Aorta (tissue), 5 donors: Measurements from ENCODE around the gene SF3B5. TPM values are rescaled to one million over a fixed set of nuclear protein-coding genes. Genes with fewer than 3 reads are reported as not detected.
A peak's percentile ranks its signal among the peaks of the same experiment; 100 is the strongest.

Source experiments
- ATAC-seq: fragments of 200-7000 bp; cut with Tn5 transposase; one replicate; pipeline ENCODE4 v1.9.1; 2022; ENCODE audit warnings: moderate library complexity; ENCODE audit not compliant: low FRiP score
- DNase-seq, 2 donors: peaks; one replicate each; pipeline ENCODE4 v3.0.0-alpha.2; 2020
- H3K27ac ChIP-seq, 2 donors: one replicate each; pipeline ENCODE4 v1.5.1; 2013; ENCODE audit warnings: low read length in 2 of 2, mild to moderate bottlenecking in 2 of 2, moderate library complexity in 2 of 2, control low read depth in 1 of 2, inconsistent platforms in 1 of 2, low read depth in 1 of 2
- H3K27me3 ChIP-seq, 2 donors: one replicate each; pipeline ENCODE4 v1.6.1; 2013; ENCODE audit warnings: control low read depth in 1 of 2, low read length in 1 of 2, mild to moderate bottlenecking in 1 of 2, moderate library complexity in 1 of 2; ENCODE audit not compliant: insufficient read depth in 2 of 2, control insufficient read depth in 1 of 2
- H3K36me3 ChIP-seq, 2 donors: one replicate each; pipeline ENCODE4 v1.6.1; 2013; ENCODE audit warnings: control low read depth in 1 of 2, low read length in 1 of 2, mild to moderate bottlenecking in 1 of 2; ENCODE audit not compliant: insufficient read depth in 2 of 2, control insufficient read depth in 1 of 2
- H3K4me1 ChIP-seq, 2 donors: one replicate each; pipeline ENCODE4 v1.6.1; 2013; ENCODE audit warnings: low read length in 2 of 2, control low read depth in 1 of 2, mild to moderate bottlenecking in 1 of 2, moderate library complexity in 1 of 2; ENCODE audit not compliant: insufficient read depth in 2 of 2, control insufficient read depth in 1 of 2
- H3K4me3 ChIP-seq, 2 donors: one replicate each; pipeline ENCODE4 v1.5.1; 2013; ENCODE audit warnings: low read length in 2 of 2, control low read depth in 1 of 2, mild to moderate bottlenecking in 1 of 2
- H3K9me3 ChIP-seq: one replicate; pipeline ENCODE4 v1.6.1; 2013; ENCODE audit warnings: mild to moderate bottlenecking, low read length; ENCODE audit not compliant: control insufficient read depth
- WGBS, 2 donors: extraction: QIAGEN DNeasy Blood & Tissue Kit; methylation state at CpG; one replicate each; pipeline ENCODE4 v1.1.7; 2013; 5-methylcytosine and 5-hydroxymethylcytosine counted together
- intact Hi-C, 2 donors: fragments of 100-400 bp; cut with DNase I; formaldehyde crosslinking; loops; one replicate each; pipeline versions ENCODE4 v1.14.2 to v1.15.0; 2022
- polyA plus RNA-seq, 2 donors: library from polyadenylated mRNA; stranded (reverse); fragments of 200-250 nt; gene quantifications; one replicate each; pipeline ENCODE4 v1.2.3, GENCODE V29; 2013
- total RNA-seq, 2 donors: library from RNA; stranded (reverse); fragmentation: NEBNext Ultra II Directional; extraction: Animal tissue kit (Norgen Biotek cat#: 25700); gene quantifications; one replicate each; pipeline ENCODE4 v1.2.1, GENCODE V29; 2021
- donor health status: healthy with polysubstance abuse.
- donor health status: Bipolar disorder and iron deficiency.
- donor health status: DM: no; HTN: no; CAD: no.
- donor health status: DM: no; HTN: no; CAD: no.
- donor health status: DM: yes; HTN: yes; CAD: no.

SF3B5 gene
- total and polyA plus RNA-seq, 4 donors = 75.2 to 183 (median 117) TPM

DNA sequence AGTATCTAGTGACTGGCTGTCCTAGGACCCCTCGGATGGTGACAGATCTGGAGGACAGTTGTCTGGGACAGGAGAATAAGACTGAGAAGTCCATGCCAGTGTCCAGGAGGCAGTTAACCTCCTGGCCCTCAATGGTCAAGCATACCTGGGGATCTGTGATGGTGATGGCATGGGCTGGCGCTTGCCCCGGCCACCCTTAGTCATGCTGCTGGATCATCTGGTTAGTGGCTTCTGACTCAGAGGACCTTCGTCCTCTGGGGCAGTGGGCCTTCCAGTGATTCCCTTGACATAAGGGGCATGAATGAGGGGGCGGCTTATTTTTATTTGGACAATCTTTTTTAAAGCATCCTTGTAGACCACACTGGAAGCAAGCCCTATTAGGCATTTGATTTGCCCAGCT is 24.0 kb upstream of the SF3B5 start:
- intact Hi-C loops = no loop called here

DNA sequence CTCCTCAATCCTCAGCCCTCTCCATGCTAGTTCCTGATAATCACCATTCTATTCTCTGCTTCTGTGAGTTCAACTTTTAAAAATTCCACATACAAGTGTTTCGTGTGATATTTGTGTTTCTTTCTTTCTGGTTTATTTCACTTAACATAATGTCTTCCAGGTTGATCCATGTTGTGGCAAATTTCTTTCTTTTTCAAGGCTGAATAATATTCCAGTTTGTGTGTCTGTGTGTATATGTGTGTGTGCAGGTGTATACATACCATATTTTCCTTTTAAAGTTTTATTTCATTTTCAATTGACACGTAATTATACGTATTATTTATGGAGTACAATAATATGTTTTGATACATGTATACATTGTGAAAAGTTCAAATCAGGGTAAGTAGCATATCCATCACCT is 19.8 kb upstream of the SF3B5 start:
- H3K27me3 ChIP-seq = no peaks in the 10 kb centered on the region
- no peaks in the 10 kb centered on the region for H3K36me3 ChIP-seq
- ATAC-seq (no peak), DNase-seq (no peak)
- no peaks in the 10 kb centered on the region for H3K4me1 ChIP-seq
- no peak overlapping the region for H3K27ac ChIP-seq
- intact Hi-C loops = no loop called here
- no peak overlapping the region for H3K4me3 ChIP-seq
- H3K9me3 ChIP-seq = no peaks in the 10 kb centered on the region
- WGBS, 2 donors = 85 to 92% methylated on average over 3 of the region's 3 CpGs

More for the DNA sequence above, 24.0 kb upstream of the SF3B5 start:
- whole genome bisulfite sequencing, 2 donors = 91 to 97% methylated on average over 5 of the region's 5 CpGs
- Histone ChIP-seq H3K9me3 (no peaks in the 10 kb centered on the region), H3K27me3 (no peaks in the 10 kb centered on the region), H3K4me1 (no peaks in the 10 kb centered on the region), H3K27ac (no peak overlapping the region), H3K36me3 (no peaks in the 10 kb centered on the region), H3K4me3 (no peak overlapping the region)
- DNase-seq = no peak
- ATAC-seq = no peak

DNA sequence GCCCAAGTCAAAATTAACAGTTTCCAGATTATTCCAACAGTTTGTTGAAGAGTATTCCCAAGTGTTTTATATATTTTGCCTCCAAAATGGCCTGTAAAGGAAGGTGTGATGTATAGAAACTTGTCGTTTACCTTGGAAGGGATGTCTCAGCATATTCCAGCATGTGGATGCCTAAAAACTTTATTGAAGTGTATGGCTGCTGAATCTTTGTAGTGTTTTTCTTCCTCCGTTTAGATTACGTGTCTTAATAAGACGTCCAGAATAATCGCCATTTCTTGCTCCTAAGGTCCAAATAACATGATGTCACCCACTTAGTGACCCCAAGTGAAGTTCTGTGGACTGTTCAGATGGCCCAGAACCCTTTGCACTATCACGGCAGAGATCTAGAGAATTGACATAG is 18.0 kb upstream of the SF3B5 start:
- no peaks in the 10 kb centered on the region for H3K36me3 ChIP-seq
- WGBS, 2 donors = 90 to 92% methylated on average over 6 of the region's 6 CpGs
- H3K27me3 ChIP-seq = no peaks in the 10 kb centered on the region
- no peaks in the 10 kb centered on the region for H3K9me3 ChIP-seq
- intact Hi-C loops = no loop called here
- no peaks in the 10 kb centered on the region for H3K4me1 ChIP-seq
- no peak for ATAC-seq
- no peak overlapping the region for H3K4me3 ChIP-seq
- H3K27ac ChIP-seq = no peak overlapping the region
- DNase-seq = no peak

DNA sequence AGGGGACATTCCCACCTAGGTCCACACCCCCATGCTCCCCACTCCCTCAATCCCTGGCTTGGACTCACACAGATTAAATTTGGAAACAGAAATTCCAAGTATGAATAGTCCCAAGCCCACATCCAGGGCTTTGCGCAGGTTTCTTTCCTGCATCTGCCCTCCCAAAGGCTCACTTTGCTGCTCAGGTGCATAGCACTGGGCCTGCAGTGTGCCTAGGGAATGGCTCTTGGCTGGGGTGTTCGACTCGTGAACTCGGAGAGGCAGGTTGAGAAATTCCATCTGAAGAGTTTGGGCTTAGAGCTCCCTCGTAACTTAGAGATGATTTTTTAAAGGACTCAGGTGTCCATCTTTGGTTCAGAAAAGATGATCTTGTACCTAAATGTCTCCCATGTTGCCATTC is 14.8 kb upstream of the SF3B5 start:
- DNase-seq (no peak), ATAC-seq (no peak)
- H3K36me3 ChIP-seq = no peaks in the 10 kb centered on the region
- H3K27me3 ChIP-seq = no peaks in the 10 kb centered on the region
- no peak overlapping the region for H3K4me3 ChIP-seq
- H3K27ac ChIP-seq = no peak overlapping the region
- 68 to 84% methylated on average over 5 of the region's 5 CpGs for WGBS, 2 donors
- intact Hi-C loops = no loop called here
- H3K4me1 ChIP-seq = no peaks in the 10 kb centered on the region
- H3K9me3 ChIP-seq = no peaks in the 10 kb centered on the region

DNA sequence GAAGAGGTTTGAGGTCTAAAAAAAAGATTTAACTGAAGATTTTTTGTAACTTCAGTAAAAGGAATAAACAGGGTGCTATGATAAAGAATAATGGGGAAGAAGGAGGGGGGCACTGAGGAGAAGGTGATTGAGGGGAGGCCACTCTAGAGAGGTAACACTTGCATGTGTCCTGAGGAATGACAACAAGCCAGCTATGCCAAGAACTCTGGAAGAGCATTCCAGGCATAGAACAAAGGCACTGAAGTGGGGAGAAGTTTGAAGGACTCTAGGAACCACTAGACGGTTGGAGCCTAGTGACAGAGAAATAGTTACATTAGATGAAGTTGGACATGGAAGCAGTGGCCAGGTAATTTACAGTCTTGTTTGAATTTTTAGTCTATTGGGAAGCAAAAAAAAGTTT is 10.8 kb upstream of the SF3B5 start:
- H3K4me1 ChIP-seq = no peaks in the 10 kb centered on the region
- H3K36me3 ChIP-seq = no peaks in the 10 kb centered on the region
- H3K9me3 ChIP-seq = no peaks in the 10 kb centered on the region
- no peak overlapping the region for H3K4me3 ChIP-seq
- WGBS, 2 donors = 52 to 68% methylated on average over 1 of the region's 1 CpG
- intact Hi-C loops = loop anchor here (5.0 to 10.0 kb wide), 2 partner anchors 179 to 376 kb away; partner anchors contain the start of gene UTRN (in 1 of the 2)
- ATAC-seq = no peak
- no peak overlapping the region for H3K27ac ChIP-seq
- no peak for DNase-seq
- H3K27me3 ChIP-seq = no peaks in the 10 kb centered on the region

DNA sequence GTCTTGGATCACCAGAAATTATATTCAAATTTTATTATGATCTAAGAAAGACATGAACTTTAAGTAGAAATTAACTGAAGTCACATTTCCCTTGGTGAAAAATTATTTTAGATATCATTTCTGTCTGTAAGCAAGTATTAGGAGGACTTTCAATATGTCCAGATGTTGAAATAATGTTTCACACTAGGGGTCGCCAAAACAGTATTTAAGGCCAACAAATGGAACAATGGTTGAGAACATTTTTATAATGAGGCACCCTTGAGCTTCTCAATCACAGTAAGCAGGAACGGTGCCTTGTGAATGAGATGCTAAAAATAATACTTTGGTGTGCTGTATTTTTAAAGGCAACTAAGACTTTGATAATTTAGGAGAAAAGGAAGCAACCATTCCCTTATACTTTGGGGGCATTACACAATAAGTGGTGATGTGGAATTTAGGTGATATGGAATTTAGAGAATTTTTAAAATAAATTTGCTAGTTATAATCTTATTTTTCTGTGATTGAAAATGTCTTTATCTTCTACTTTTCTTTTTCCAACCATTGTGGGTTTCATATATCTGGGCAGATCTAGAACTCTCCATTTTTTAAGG is 9.6 kb upstream of the SF3B5 start:
- Histone ChIP-seq H3K4me3 (no peak overlapping the region), H3K4me1 (no peaks in the 10 kb centered on the region), H3K27me3 (no peaks in the 10 kb centered on the region), H3K27ac (no peak overlapping the region), H3K36me3 (no peaks in the 10 kb centered on the region), H3K9me3 (no peaks in the 10 kb centered on the region)
- WGBS, 2 donors = 1 to 2% methylated on average over 2 of the region's 2 CpGs
- ATAC-seq (peak; percentile 85), DNase-seq (no peak)
- intact Hi-C loops = loop anchor here (1.0 to 10.0 kb wide), 4 partner anchors 111 to 377 kb away; partner anchors contain the start of gene UTRN (in 1 of the 2)

DNA sequence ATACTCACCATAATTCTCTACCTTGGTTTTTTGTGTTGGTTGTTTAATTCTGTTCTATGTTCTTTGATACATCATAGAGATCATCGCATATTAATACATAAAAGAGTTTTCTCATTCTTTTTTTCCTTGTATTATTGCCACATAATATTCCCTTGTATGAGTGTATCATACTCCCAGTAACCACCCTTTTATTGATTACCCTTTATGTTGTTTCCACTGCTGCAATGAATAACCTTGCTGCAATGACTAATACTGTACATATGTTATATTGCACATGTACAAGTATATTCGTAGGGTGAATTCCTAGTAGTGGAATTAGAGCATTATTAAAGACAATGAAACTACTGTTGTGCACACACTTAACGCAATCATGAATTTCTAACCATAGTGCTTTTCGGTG is 9.1 kb upstream of the SF3B5 start:
- ATAC-seq (no peak), DNase-seq (no peak)
- Histone ChIP-seq H3K36me3 (no peaks in the 10 kb centered on the region), H3K4me1 (no peaks in the 10 kb centered on the region), H3K9me3 (no peaks in the 10 kb centered on the region), H3K4me3 (no peak overlapping the region), H3K27ac (no peak overlapping the region), H3K27me3 (no peaks in the 10 kb centered on the region)
- WGBS, 2 donors = 43 to 56% methylated on average over 4 of the region's 4 CpGs
- intact Hi-C loops = loop anchor here in 1 of 2 donors (2.0 to 10.0 kb wide), 2 partner anchors 112 to 180 kb away; partner anchors contain the start of gene UTRN

DNA sequence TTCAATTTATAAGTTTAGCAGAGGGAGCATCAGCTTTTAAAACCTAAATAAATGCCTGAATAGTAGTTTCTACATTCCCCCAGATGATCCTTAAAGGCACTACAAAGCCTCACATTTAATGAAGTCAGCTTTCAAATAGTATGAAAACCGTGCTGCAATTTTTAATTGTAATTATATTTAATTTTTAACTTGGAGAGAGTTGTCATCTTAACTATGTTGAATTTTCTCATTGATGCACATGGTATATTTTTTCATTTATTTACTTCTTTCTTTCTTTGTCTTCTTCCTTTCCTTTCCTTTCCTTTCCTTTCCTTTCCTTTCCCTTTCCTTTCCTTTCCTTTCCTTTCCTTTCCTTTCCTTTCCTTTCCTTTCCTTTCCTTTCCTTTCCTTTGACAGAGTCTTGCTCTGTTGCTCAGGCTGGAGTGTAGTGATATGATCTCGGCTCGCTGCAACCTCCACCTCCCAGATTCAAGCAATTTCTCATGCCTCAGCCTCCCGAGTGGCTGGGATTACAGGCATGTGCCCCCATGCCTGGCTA is 7.7 kb upstream of the SF3B5 start:
- intact Hi-C loops = loop anchor here in 1 of 2 donors (10.0 kb wide), 1 partner anchor 182 kb away; the partner anchor contains the start of gene UTRN
- Histone ChIP-seq H3K9me3 (no peaks in the 10 kb centered on the region), H3K4me1 (no peaks in the 10 kb centered on the region), H3K36me3 (no peaks in the 10 kb centered on the region), H3K27ac (no peak overlapping the region), H3K27me3 (no peaks in the 10 kb centered on the region), H3K4me3 (no peak overlapping the region)
- DNase-seq (no peak), ATAC-seq (no peak)
- 66 to 75% methylated on average over 4 of the region's 4 CpGs for WGBS, 2 donors

DNA sequence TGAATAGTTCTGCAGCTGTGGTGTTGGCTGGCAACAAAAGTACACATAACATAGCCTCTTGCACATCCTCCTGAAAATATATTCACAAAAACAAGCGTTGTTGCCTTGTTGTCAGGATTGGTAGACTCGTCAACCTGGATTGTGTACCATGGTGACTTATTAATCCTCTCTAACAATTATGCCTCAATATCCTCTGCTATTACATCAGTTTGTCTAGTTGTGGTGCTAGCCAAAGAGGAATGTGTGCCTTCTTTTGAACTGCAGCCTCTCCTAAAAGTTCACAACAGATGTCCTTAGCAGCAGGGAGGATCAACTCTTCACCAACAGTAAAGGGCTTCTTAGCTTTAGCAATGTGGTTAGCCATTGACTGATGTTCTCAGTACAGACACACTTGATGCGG is 3.6 kb upstream of the SF3B5 start:
- Histone ChIP-seq H3K27ac (no peak overlapping the region), H3K4me1 (peaks cover 0 to 6% of the 10 kb centered on the region in 2 donors), H3K4me3 (no peak overlapping the region), H3K27me3 (no peaks in the 10 kb centered on the region), H3K36me3 (no peaks in the 10 kb centered on the region), H3K9me3 (no peaks in the 10 kb centered on the region)
- no peak for DNase-seq
- intact Hi-C loops = loop anchor here (5.0 kb wide), 2 partner anchors 188 to 378 kb away; partner anchors contain the start of gene UTRN (in 1 of the 2)
- no peak for ATAC-seq
- WGBS, 2 donors = 84 to 89% methylated on average over 3 of the region's 3 CpGs
